A673 (cell line): ENCODE results near the gene KIF17.

ENCODE experiments used
- CTCF ChIP-seq: fragments of 300-800, 200-600 bp; sonication (generic); conservative IDR thresholded peaks from 2 replicates; pipeline ENCODE4 v1.5.1; 2017; ENCODE audit warnings: low read depth, mild to moderate bottlenecking, antibody characterized with exemption, low read length, moderate library complexity, mixed read lengths
- EZH2 ChIP-seq: fragments of 200-600 bp; sonication (generic); IDR thresholded peaks from 2 replicates; pipeline ENCODE4 v1.6.1; 2017; ENCODE audit warnings: borderline replicate concordance, low read depth, mild to moderate bottlenecking, mixed read lengths, antibody characterized with exemption, low read length; ENCODE audit not compliant: poor library complexity, severe bottlenecking

DNA sequence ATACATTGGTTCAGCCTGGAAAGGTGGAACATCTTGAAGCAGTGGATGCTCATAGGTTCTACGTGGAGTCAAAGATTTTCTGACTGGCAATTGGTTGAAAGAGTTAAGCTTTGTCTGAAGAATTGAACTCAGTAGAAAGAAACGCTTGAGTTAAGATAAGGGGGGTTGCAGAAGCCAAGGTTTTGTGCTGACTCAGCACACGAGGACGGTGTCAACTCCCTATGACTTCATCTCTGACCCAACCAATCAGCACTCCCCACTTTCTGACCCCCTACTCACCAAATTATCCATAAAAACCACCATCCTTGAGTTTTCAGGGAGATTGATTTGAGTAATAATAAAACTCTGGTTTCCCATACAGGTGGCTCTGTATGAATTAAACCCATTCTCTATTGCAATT, 87.1 kb downstream of the KIF17 start:
- TF ChIP-seq CTCF, result no peak
- no peak for TF ChIP-seq EZH2
